ENCODE measurements around the gene REEP6. TPM values are rescaled to one million over a fixed set of nuclear protein-coding genes. Genes with fewer than 3 reads are reported as not detected.
A peak's percentile ranks its signal among the peaks of the same experiment; 100 is the strongest.

Gene REEP6
- total RNA-seq, 3 donors from 2014 or later, result 2.0 to 5.1 (median 4.5) TPM

DNA sequence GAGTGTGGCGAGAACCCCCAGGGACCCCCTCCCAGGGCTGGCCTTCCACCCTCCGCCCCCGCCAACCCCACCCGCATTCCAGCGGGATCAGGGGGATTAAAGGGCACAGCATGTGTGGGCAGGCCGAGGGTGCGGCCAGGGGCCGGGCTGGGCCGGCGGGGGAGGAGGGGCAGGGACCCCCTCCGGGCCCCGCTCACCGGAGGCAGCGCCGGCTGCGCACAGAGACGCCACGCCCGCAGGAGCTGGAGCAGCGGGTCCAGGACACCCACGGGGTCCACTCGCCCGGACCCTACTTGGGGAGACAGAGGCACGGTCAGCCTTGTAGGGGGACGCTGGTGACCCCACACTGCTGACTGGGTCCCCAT is 19.4 kb downstream of the REEP6 start:
- intact Hi-C loops (cut with DNase I, micrococcal nuclease), result no loop called here
- Histone ChIP-seq H3K9me3 (no peaks in the 10 kb centered on the region), H3K4me1 (ENCODE audit: low read depth) (peaks cover 4% of the 10 kb centered on the region), H3K4me3 (no peak overlapping the region), H3K36me3 (ENCODE audit: low read depth) (no peaks in the 10 kb centered on the region)
- TF ChIP-seq, protein P1, sequence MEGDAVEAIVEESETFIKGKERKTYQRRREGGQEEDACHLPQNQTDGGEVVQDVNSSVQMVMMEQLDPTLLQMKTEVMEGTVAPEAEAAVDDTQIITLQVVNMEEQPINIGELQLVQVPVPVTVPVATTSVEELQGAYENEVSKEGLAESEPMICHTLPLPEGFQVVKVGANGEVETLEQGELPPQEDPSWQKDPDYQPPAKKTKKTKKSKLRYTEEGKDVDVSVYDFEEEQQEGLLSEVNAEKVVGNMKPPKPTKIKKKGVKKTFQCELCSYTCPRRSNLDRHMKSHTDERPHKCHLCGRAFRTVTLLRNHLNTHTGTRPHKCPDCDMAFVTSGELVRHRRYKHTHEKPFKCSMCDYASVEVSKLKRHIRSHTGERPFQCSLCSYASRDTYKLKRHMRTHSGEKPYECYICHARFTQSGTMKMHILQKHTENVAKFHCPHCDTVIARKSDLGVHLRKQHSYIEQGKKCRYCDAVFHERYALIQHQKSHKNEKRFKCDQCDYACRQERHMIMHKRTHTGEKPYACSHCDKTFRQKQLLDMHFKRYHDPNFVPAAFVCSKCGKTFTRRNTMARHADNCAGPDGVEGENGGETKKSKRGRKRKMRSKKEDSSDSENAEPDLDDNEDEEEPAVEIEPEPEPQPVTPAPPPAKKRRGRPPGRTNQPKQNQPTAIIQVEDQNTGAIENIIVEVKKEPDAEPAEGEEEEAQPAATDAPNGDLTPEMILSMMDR (IDR thresholded peaks at IDR 0.05), result no peak
- no peak for ATAC-seq
- no peak for DNase-seq

DNA sequence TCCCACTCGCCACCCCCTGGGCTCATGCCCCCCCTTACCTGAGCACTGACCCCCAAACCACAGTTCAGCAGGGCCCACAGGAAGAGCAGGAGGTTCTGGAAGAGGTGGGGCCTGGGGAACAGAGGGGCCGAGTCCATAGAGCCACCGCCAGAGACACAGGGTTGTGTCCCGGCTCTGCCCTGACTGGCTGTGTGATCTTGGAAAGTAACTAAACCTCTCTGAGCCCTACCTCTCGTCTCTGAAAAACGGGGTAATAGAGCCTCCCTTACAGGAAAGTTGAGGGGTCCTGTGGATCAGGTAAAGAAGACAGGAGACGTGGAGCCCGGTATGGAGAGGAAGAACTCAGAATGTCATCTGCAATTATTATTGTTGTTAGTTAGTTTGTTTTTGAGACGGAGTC is 19.8 kb downstream of the REEP6 start:
- Histone ChIP-seq H3K4me3 (no peak overlapping the region), H3K36me3 (ENCODE audit: low read depth) (no peaks in the 10 kb centered on the region), H3K4me1 (ENCODE audit: low read depth) (peaks cover 4% of the 10 kb centered on the region), H3K9me3 (no peaks in the 10 kb centered on the region)
- ATAC-seq (no peak), DNase-seq (no peak)
- TF ChIP-seq, protein P1 (IDR thresholded peaks at IDR 0.05), result no peak
- intact Hi-C loops (cut with DNase I, micrococcal nuclease), result no loop called here

DNA sequence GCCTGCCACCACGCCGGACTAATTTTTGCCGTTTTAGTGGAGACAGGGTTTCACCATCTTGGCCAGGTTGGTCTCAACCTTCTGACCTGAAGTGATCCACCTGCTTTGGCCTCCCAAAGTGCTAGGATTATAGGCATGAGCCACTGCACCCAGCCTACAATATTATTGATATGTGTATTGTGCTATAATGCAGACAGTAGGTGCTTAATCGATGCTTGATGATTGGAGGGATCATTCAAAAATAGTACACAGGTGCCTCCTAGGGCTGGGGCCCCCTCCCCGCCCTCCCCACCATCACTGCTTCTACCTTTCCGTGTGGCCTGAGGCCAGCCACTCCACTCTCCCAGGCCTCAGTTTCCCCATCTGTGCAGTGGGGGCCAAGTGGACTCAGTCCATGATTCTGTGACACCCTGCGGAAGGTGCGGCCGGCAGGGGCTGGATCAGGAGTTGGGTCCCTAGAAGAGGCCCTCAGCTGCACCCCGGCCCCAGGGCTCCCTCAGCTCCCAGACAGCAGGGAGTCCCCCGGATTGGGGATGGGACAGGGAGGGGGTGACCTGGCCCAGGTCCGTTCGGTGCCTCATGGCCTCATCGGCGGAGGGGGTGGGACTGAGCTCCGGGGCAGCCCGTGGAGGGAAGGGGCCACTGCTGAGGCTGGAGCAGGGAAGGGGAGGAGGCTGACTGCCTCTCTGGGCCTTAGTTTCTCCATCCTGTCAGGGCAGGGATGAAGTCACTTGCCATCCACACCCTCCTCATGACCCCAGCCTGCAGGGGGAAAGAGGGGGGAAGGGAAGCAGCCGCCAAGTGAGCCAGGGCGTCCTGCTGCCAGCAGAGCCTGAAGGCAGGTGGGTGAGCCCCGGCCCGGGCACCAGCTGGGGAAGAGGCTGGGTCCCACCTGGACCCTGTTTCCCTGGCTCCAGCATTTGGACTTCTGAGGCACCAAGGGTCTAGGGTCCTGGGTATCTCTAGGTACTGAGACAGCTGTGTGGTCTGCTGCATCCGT is 20.6 kb downstream of the REEP6 start:
- DNase-seq, result no peak
- intact Hi-C loops (cut with DNase I, micrococcal nuclease), result no loop called here
- TF ChIP-seq, protein P1 (IDR thresholded peaks at IDR 0.05), result no peak
- Histone ChIP-seq H3K9me3 (no peaks in the 10 kb centered on the region), H3K36me3 (ENCODE audit: low read depth) (no peaks in the 10 kb centered on the region), H3K4me3 (no peak overlapping the region), H3K4me1 (ENCODE audit: low read depth) (peaks cover 4% of the 10 kb centered on the region)
- no peak for ATAC-seq

DNA sequence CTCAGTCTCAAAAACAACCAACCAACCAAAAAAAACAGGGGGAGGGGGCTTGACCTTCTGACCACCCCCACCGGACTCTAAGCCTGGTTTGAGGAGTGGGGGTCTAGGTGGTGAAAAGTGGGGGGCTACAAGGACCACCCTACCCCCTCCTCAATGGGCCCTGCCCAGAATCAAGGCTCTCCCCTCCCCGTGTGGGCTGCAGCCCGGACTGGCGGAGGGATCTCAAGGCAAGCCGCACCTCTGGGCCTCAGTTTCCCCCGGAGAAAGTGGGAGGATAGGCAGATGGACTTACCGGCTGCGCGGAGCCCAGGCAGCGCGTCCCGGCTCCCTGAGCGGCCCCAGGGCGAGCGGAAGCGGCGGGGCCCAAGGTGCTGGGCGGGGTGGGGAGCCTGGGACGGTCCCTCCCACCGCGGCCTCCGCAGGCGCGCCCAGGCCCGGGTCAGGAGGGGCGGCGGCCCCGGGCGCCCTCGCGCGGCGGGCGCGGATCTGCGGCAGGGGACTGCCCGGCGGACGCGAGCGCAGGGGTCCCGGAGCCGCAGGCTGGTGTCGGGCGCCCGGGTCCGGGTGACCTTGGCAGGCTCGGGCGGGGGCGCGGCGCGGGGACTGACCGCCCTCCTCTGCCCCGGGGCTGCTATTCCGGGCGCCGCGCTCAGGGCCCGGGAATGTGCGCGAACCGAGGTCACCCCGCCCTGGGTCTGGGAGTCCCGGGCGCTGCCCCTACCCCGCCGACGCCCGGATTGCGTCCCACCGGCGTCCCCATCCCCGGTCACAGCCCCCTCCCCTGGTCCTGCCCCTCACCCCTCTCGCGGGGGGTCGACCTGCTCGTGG is 21.9 kb downstream of the REEP6 start, which contains the start of gene ADAMTSL5:
TSS of gene ADAMTSL5 (minus strand) at position 349 of the 828 bp plus-strand sequence. CDS start 2,076 bp downstream, outside the sequence.
- TF ChIP-seq, protein P1 (IDR thresholded peaks at IDR 0.05), result peak; percentile 18
- Histone ChIP-seq H3K4me3 (peak within 1 kb of the TSS; percentile 11), H3K4me1 (ENCODE audit: low read depth) (peaks cover 4% of the 10 kb centered on the region), H3K9me3 (no peaks in the 10 kb centered on the region), H3K36me3 (ENCODE audit: low read depth) (no peaks in the 10 kb centered on the region)
- peak; percentile 73 to 86 (median 78) for DNase-seq
- intact Hi-C loops (cut with DNase I, micrococcal nuclease), result no loop called here
- peak; percentile 79 for ATAC-seq

DNA sequence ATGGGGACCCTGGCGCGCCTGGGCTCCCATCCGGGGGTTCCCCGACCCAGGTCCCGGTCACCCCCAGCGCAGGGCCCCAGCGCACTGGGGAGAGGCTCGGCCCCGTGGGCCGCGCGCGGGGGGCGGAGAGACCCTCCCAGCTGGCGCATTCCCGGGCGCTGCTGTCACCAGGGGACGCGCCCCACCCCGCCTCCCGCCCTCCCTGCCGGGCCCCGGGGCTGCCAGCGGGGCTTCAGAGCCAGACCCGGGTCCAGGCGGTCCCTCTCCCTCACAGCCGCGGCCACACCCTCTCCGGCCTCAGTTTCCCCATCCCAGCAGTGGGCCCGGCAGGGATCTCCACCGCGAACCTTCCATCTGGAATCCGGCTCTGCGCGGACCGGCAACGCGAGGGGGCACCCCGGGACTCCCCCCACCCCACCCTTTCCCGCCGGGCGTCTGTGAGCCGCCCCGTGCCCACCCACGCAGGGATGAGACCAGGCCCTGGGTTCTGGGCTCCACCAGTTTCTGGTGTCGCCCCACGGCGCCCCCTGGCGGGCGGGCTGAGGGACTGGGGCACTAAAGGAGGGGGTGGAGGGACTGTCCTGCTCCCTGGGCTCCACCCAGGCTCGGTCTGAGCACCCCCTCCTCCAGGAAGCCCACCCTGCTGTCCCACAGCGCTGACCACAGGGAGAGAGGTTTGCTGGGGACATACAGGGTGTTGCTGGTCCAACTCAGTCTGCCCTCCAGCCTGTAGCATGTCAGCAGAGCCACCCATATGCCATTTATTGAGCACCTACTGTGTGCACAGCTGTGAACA is 22.7 kb downstream of the REEP6 start:
- ATAC-seq, result peak; percentile 76
- intact Hi-C loops (cut with DNase I, micrococcal nuclease), result no loop called here
- no peaks in the 10 kb centered on the region for H3K9me3 ChIP-seq
- TF ChIP-seq, protein P1 (IDR thresholded peaks at IDR 0.05), result peak; percentile 53
- no peaks in the 10 kb centered on the region for H3K36me3 ChIP-seq (ENCODE audit: low read depth)
- peak; percentile 56 to 78 (median 69) for DNase-seq
- H3K4me1 ChIP-seq (ENCODE audit: low read depth), result no peaks in the 10 kb centered on the region
- H3K4me3 ChIP-seq, result peak overlapping the region; percentile 11

Measured in mucosa of descending colon (tissue), 3 donors.